Astrocyte (in vitro differentiated cells and primary cell): ENCODE results near the gene RAB38.

ENCODE experiments used
- CTCF ChIP-seq: IDR thresholded peaks from 2 replicates; pipeline ENCODE4 v1.5.1; 2011; ENCODE audit warnings: low read depth, mild to moderate bottlenecking, inconsistent platforms, low read length, moderate library complexity; ENCODE audit not compliant: insufficient read depth
- EZH2 ChIP-seq: IDR thresholded peaks from 2 replicates; pipeline ENCODE4 v1.6.1; 2012; ENCODE audit warnings: mild to moderate bottlenecking, low read length, inconsistent platforms; ENCODE audit not compliant: insufficient read depth

GRCh38 chr11:88194990-88195389, 19.7 kb upstream of the RAB38 start:
- TF ChIP-seq CTCF (no peak), EZH2 (no peak)
